GM12878 (cell line): Measurements from ENCODE around the gene HSFX2.
"Not testable (repeated sequence)": the region's sequence is repeated elsewhere in the genome, so short reads cannot be mapped to it uniquely, and the experiment has no call there.

Experiments
- BCL3 ChIP-seq: IDR thresholded peaks from 2 replicates; pipeline ENCODE4 v1.6.1; 2011; ENCODE audit warnings: borderline replicate concordance, low read depth, mild to moderate bottlenecking, moderate library complexity, low read length; ENCODE audit not compliant: insufficient read depth, poor library complexity, severe bottlenecking
- CTCF ChIP-seq, 3 experiments: IDR thresholded peaks in 2 of 3; conservative IDR thresholded peaks in 1 of 3; 2 replicates each; pipeline ENCODE4 v1.5.1; 2011; ENCODE audit warnings: low read depth in 3 of 3, low read length in 3 of 3, mild to moderate bottlenecking in 3 of 3, control low read depth in 2 of 3, moderate library complexity in 2 of 3, inconsistent platforms in 1 of 3, mixed read lengths in 1 of 3; ENCODE audit not compliant: control insufficient read depth in 2 of 3, insufficient read depth in 1 of 3; ENCODE audit errors: extremely low read depth in 1 of 3
- EP300 ChIP-seq, 2 experiments: fragments of 150-350 bp in 1 of 2; IDR thresholded peaks; 2 replicates each; pipeline ENCODE4 v1.6.1; 2011 to 2012; ENCODE audit warnings: low read depth in 2 of 2, low read length in 2 of 2, borderline replicate concordance in 1 of 2, improper control_type of control experiment in 1 of 2, inconsistent platforms in 1 of 2; ENCODE audit not compliant: control insufficient read depth in 1 of 2
- GABPA ChIP-seq: IDR thresholded peaks from 2 replicates; pipeline ENCODE4 v1.6.1; 2014; ENCODE audit warnings: antibody characterized with exemption, low read depth, mild to moderate bottlenecking, inconsistent platforms
- IRF4 ChIP-seq: IDR thresholded peaks from 2 replicates; pipeline ENCODE4 v1.6.1; 2011; ENCODE audit warnings: low read depth, low read length
- MEF2A ChIP-seq: IDR thresholded peaks from 2 replicates; pipeline ENCODE4 v1.6.1; 2011; ENCODE audit warnings: low read depth, mild to moderate bottlenecking, low read length, moderate library complexity; ENCODE audit not compliant: insufficient read depth
- NFIC ChIP-seq: IDR thresholded peaks from 2 replicates; pipeline ENCODE4 v1.6.1; 2012; ENCODE audit warnings: low read depth, mild to moderate bottlenecking, inconsistent platforms, low read length, moderate library complexity
- SMC3 ChIP-seq: IDR thresholded peaks from 2 replicates; pipeline ENCODE4 v1.6.1; 2011; ENCODE audit warnings: low read length, improper control_type of control experiment, borderline replicate concordance
- STAT1 ChIP-seq: fragments of 450-650 bp; conservative IDR thresholded peaks from 2 replicates; pipeline ENCODE4 v1.6.1; 2014; ENCODE audit warnings: antibody characterized with exemption, mild to moderate bottlenecking
- STAT3 ChIP-seq: IDR thresholded peaks from 2 replicates; pipeline ENCODE4 v1.6.1; 2011; ENCODE audit warnings: low read depth, low read length, improper control_type of control experiment
- TF ChIP-seq, protein P1 (sequence below): IDR thresholded peaks from 2 replicates; pipeline ENCODE4 v1.6.1; 2012; ENCODE audit warnings: low read depth, low read length, improper control_type of control experiment

DNA sequence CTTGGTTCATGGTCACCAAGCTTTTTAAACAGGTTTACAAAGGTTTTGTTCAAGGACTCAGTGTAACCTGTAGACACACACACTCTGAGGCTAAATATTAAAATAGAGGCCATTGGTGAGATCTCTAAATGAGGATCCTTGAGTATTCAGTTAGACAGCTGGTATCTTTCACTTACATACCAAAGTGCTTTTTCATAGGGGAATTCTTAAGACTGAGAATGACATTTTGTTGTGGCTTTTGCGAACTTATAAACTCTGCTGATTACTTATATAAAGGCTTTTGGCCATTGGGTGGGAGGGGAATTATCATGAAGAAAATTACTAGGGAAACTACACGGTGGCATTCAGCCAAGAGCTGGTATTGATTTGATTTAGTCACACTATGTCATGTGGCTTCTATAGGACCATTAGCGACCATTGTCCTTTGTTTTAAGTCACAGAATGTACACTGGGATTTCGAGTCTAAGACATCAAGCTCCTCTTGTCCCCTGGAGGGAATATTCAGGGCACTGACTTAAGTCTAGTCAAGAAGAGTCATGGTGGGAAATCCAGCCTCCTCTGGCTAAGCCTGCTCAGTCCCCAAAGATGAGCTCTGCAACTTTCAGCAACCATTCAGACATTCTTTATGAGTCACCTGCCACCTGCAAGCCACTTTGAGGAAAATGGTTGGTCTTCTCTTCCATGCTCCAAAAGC, 43.7 kb downstream of the HSFX2 start:
- TF ChIP-seq IRF4; BCL3; SMC3; EP300 (IDR thresholded peaks at IDR 0.05; ENCODE audit: borderline replicate concordance in 1 of 2, control insufficient read depth in 1 of 2, low read depth in 2 of 2, low read length in 2 of 2); STAT3; CTCF (IDR thresholded peaks at IDR 0.05 in 2 of 3, conservative IDR thresholded peaks at IDR 0.05 in 1 of 3; ENCODE audit: control insufficient read depth in 2 of 3, extremely low read depth in 1 of 3, insufficient read depth in 1 of 3, low read depth in 3 of 3, low read length in 3 of 3); STAT1; NFIC; GABPA; MEF2A: not testable (repeated sequence)
- TF ChIP-seq, protein P1, sequence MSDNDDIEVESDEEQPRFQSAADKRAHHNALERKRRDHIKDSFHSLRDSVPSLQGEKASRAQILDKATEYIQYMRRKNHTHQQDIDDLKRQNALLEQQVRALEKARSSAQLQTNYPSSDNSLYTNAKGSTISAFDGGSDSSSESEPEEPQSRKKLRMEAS = not testable (repeated sequence)
